HepG2 (cell line): ENCODE data around the gene AKT2. TPM values are rescaled to one million over a fixed set of nuclear protein-coding genes. Genes with fewer than 3 reads are reported as not detected.

Source experiments
- ATAC-seq: fragments of 200-7000 bp; cut with Tn5 transposase; 3 replicates; pipeline ENCODE4 v1.9.1; 2020; ENCODE audit warnings: mild to moderate bottlenecking, moderate library complexity
- BruUV-seq: library from RNA; stranded (reverse); fragments of 400-500 nt; replicated peaks from 2 replicates; lab custom pipeline; 2021; lab: Mats Ljungman, UMichigan
- CTCF ChIA-PET: fragments of 300-600 bp; formaldehyde crosslinking; extraction: SDS; loops from one replicate; lab custom pipeline; 2021; ENCODE audit warnings: low total read pairs, inconsistent platforms, low intra/inter-chr PET ratio; lab: Yijun Ruan, JAX
- POLR2A ChIA-PET: fragments of 350-600 bp; sonication (Branson Sonifier 250); formaldehyde crosslinking; loops from one replicate; lab custom pipeline; 2020; ENCODE audit warnings: antibody characterized with exemption, inconsistent platforms; lab: Yijun Ruan, JAX
- DNase-seq: peaks from one replicate; pipeline ENCODE4 v3.0.0-alpha.2; 2015; ENCODE audit warnings: low spot score
- FAIRE-seq: peaks from 3 replicates; lab custom pipeline; 2011; peaks lifted over from hg19 to GRCh38; lab: Jason Lieb, UNC
- H2AFZ ChIP-seq: one replicate; pipeline ENCODE4 v1.6.1; 2011; ENCODE audit warnings: low read length, inconsistent platforms
- H3K27ac ChIP-seq: fragments of 300-600 bp; 3 replicates; pipeline ENCODE4 v1.8.0; 2011; ENCODE audit warnings: mixed run types, mild to moderate bottlenecking, mixed read lengths, low read length, inconsistent platforms; ENCODE audit not compliant: insufficient read depth; ENCODE audit errors: extremely low read length
- H3K27me3 ChIP-seq, 2 experiments: fragments of 200-600 bp in 1 of 2; 2 replicates in 1 of 2; 3 replicates in 1 of 2; pipeline versions ENCODE4 v1.6.0 to v1.8.0; 2011; ENCODE audit warnings: low read length in 2 of 2, mild to moderate bottlenecking in 2 of 2, moderate library complexity in 2 of 2, inconsistent platforms in 1 of 2; ENCODE audit not compliant: insufficient read depth in 2 of 2, control insufficient read depth in 1 of 2
- H3K36me3 ChIP-seq, 2 experiments: fragments of 200-600 bp in 1 of 2; replicated peaks in 1 of 2; 2 replicates in 1 of 2; 3 replicates in 1 of 2; pipeline versions ENCODE4 v1.5.1 to v1.8.0; 2011; ENCODE audit warnings: low read length in 2 of 2, inconsistent platforms in 1 of 2; ENCODE audit not compliant: insufficient read depth in 2 of 2, control insufficient read depth in 1 of 2
- H3K4me1 ChIP-seq: 2 replicates; pipeline ENCODE4 v1.5.1; 2012; ENCODE audit warnings: low read length, inconsistent platforms; ENCODE audit not compliant: insufficient read depth
- H3K4me2 ChIP-seq: 2 replicates; pipeline ENCODE4 v1.6.0; 2011; ENCODE audit warnings: low read depth, low read length, inconsistent platforms
- H3K4me3 ChIP-seq, 3 experiments: fragments of 200-600 bp in 1 of 3; sonication (generic), shearing (Covaris generic) in 1 of 3; replicated peaks in 1 of 3; 2 replicates each; pipeline ENCODE4 v1.5.1; 2011 to 2016; ENCODE audit warnings: low read length in 3 of 3, inconsistent platforms in 2 of 3, low read depth in 2 of 3, mild to moderate bottlenecking in 2 of 3, control low read depth in 1 of 3, mixed read lengths in 1 of 3; ENCODE audit not compliant: insufficient read depth in 1 of 3
- H3K79me2 ChIP-seq: one replicate; pipeline ENCODE4 v1.6.1; 2011; ENCODE audit warnings: low read length, inconsistent platforms; ENCODE audit not compliant: insufficient read depth
- H3K9ac ChIP-seq: 2 replicates; pipeline ENCODE4 v1.6.0; 2011; ENCODE audit warnings: mild to moderate bottlenecking, low read depth, low read length, inconsistent platforms; ENCODE audit not compliant: insufficient read depth
- H3K9me3 ChIP-seq: 2 replicates; pipeline ENCODE4 v1.5.1; 2012; ENCODE audit warnings: mild to moderate bottlenecking, low read length
- H4K20me1 ChIP-seq: 2 replicates; pipeline ENCODE4 v1.6.0; 2011; ENCODE audit warnings: inconsistent platforms, mild to moderate bottlenecking, low read length, moderate library complexity; ENCODE audit not compliant: insufficient read depth
- ATF7 ChIP-seq, 2 experiments: fragments of 450-650 bp in 1 of 2; sonication (generic) in 1 of 2; formaldehyde crosslinking in 1 of 2; IDR thresholded peaks; 2 replicates each; pipeline versions ENCODE4 v1.4.0 to v1.6.1; 2016 to 2020; ENCODE audit warnings: antibody characterized with exemption in 1 of 2, mild to moderate bottlenecking in 1 of 2, missing genetic modification reagents in 1 of 2
- HCFC1 ChIP-seq: fragments of 150-350 bp; IDR thresholded peaks from 2 replicates; pipeline ENCODE4 v1.6.1; 2014; ENCODE audit warnings: low read depth, low read length
- MXI1 ChIP-seq: IDR thresholded peaks from 3 replicates; pipeline ENCODE4 v1.6.1; 2012; ENCODE audit warnings: low read depth, low read length, inconsistent platforms, borderline replicate concordance
- PBX2 ChIP-seq: IDR thresholded peaks from 2 replicates; pipeline ENCODE4 v1.6.1; 2016; ENCODE audit warnings: control low read depth
- PPARG ChIP-seq: conservative IDR thresholded peaks from 2 replicates; pipeline ENCODE4 v1.6.1; 2016; ENCODE audit warnings: missing biosample characterization, missing genetic modification reagents
- ZBTB3 ChIP-seq: sonication (generic); formaldehyde crosslinking; IDR thresholded peaks from 2 replicates; pipeline ENCODE4 v1.4.0; 2020; ENCODE audit warnings: low read depth, mild to moderate bottlenecking, moderate library complexity, missing genetic modification reagents, borderline replicate concordance
- ZBTB37 ChIP-seq: sonication (generic); formaldehyde crosslinking; IDR thresholded peaks from 2 replicates; pipeline ENCODE4 v1.4.0; 2020; ENCODE audit warnings: mild to moderate bottlenecking, missing genetic modification reagents
- ZNF138 ChIP-seq: sonication (generic); formaldehyde crosslinking; IDR thresholded peaks from 2 replicates; pipeline ENCODE4 v1.5.0; 2020; ENCODE audit warnings: mild to moderate bottlenecking, low read depth, missing genetic modification reagents
- ZSCAN22 ChIP-seq: sonication (generic); formaldehyde crosslinking; IDR thresholded peaks from 2 replicates; pipeline ENCODE4 v1.4.0; 2020; ENCODE audit warnings: mild to moderate bottlenecking, missing genetic modification reagents
- WGBS: methylation state at CpG from one replicate; pipeline ENCODE4 v1.1.6; 2017; ENCODE audit warnings: low lambda C conversion rate; 5-methylcytosine and 5-hydroxymethylcytosine counted together
- in situ Hi-C: cut with HindIII; loops from 2 replicates; pipeline ENCODE4 v1.10.0; 2017; ENCODE audit warnings: low pct_unique_long_range_greater_than_20kb; ENCODE audit not compliant: extremely low pct_ligation_motif_present
- intact Hi-C: fragments of 100-400 bp; cut with micrococcal nuclease; formaldehyde crosslinking; loops from one replicate; pipeline ENCODE4 v1.10.0; 2022; ENCODE audit not compliant: unreplicated experiment
- polyA plus RNA-seq, 8 experiments: library from polyadenylated mRNA; depleted of rRNA in 3 of 8; stranded (reverse) in 7 of 8; unstranded in 1 of 8; fragments of >200 nt; fragmentation: Illumina TruSeq in 4 of 8; extraction: Trizol in 4 of 8; gene quantifications; 2 replicates each; pipeline versions ENCODE4 v1.2.1 to v1.2.3, GENCODE V29; 2011 to 2016; ENCODE audit warnings: low read depth in 4 of 8, missing spikeins in 1 of 8, mixed read lengths in 1 of 8; ENCODE audit not compliant: insufficient read depth in 1 of 8
- total RNA-seq, 5 experiments: library from RNA; depleted of rRNA; stranded (reverse); fragments of >200 nt; fragmentation: Illumina TruSeq; extraction: Trizol; gene quantifications; 2 replicates each; pipeline ENCODE4 v1.2.3, GENCODE V29; 2016; ENCODE audit warnings: low read depth in 1 of 5
- TF ChIP-seq, protein P1 (sequence below): sonication (generic); formaldehyde crosslinking; IDR thresholded peaks from 2 replicates; pipeline ENCODE4 v1.9.0; 2021; ENCODE audit warnings: missing genetic modification reagents, borderline replicate concordance

The AKT2 gene
- total and polyA plus RNA-seq, 2 of the 13 experiments (the other 11 are each of a cell fraction or from before 2014, with no cell fraction given) = 82.1 to 173 TPM

DNA sequence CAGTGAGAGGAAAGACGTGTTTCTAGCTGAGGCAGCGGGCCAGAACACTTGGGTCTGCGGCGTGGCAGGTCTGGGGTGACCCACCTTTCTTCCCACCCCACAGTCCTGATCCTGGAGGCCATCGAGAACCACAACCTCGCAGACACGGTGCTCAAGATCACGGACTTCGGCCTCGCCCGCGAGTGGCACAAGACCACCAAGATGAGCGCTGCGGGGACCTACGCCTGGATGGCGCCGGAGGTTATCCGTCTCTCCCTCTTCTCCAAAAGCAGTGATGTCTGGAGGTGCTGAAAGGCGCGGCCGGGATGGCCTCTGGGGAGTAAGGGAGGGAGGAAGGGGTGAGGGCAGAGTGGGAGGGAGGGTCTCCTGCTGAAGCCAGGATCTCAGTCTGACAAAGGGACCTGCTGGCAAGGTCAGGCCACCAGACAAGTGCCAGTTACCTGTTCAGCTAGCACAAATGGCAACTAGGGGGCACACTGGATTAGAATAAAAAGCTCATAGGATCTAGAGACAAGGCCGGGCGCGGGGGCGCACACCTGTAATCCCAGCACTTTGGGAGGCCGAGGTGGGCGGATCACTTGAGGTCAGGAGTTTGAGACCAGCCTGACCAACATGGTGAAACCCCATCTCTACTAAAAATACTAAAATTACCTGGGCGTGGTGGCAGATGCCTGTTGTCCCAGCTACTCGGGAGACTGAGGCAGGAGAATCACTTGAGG is 86.7 kb downstream of the AKT2 start:
- CTCF ChIA-PET = no interaction called here

GRCh38 chr19:40193587-40193849 is 91.6 kb downstream of the AKT2 start:
- CTCF ChIA-PET = no interaction called here
- TF ChIP-seq, protein P1, sequence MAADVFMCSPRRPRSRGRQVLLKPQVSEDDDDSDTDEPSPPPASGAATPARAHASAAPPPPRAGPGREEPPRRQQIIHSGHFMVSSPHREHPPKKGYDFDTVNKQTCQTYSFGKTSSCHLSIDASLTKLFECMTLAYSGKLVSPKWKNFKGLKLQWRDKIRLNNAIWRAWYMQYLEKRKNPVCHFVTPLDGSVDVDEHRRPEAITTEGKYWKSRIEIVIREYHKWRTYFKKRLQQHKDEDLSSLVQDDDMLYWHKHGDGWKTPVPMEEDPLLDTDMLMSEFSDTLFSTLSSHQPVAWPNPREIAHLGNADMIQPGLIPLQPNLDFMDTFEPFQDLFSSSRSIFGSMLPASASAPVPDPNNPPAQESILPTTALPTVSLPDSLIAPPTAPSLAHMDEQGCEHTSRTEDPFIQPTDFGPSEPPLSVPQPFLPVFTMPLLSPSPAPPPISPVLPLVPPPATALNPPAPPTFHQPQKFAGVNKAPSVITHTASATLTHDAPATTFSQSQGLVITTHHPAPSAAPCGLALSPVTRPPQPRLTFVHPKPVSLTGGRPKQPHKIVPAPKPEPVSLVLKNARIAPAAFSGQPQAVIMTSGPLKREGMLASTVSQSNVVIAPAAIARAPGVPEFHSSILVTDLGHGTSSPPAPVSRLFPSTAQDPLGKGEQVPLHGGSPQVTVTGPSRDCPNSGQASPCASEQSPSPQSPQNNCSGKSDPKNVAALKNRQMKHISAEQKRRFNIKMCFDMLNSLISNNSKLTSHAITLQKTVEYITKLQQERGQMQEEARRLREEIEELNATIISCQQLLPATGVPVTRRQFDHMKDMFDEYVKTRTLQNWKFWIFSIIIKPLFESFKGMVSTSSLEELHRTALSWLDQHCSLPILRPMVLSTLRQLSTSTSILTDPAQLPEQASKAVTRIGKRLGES = no peak
- TF ChIP-seq MXI1 (no peak), ZSCAN22 (CRISPR knock-in tag) (no peak), PPARG (CRISPR knock-in tag) (no peak), ATF7 (IDR thresholded peaks at IDR 0.05) (no peak), ATF7 (CRISPR knock-in tag; IDR thresholded peaks at IDR 0.05) (no peak), ZBTB3 (CRISPR knock-in tag) (no peak), PBX2 (no peak)

More for the DNA sequence above, 86.7 kb downstream of the AKT2 start:
- Histone ChIP-seq H3K9me3 (no peaks in the 10 kb centered on the region), H3K79me2 (no peaks in the 10 kb centered on the region), H3K27ac (no peak overlapping the region), H4K20me1 (no peaks in the 10 kb centered on the region), H3K36me3 (no peaks in the 10 kb centered on the region; a peak in 1 of 5 replicates), H3K27me3 (no peaks in the 10 kb centered on the region), H2AFZ (no peak overlapping the region), H3K9ac (no peak overlapping the region), H3K4me2 (no peak overlapping the region), H3K4me1 (no peaks in the 10 kb centered on the region), H3K4me3 (no peak overlapping the region)
- DNase-seq = no peak
- intact Hi-C loops (no loop called here), in situ Hi-C loops (no loop called here)
- no peak for FAIRE-seq
- no peak for ATAC-seq
- WGBS = 97% methylated on average over 28 of the region's 29 CpGs
- TF ChIP-seq HCFC1 = no peak
- TF ChIP-seq ZBTB37 (CRISPR knock-in tag) = no peak
- no peak for TF ChIP-seq ZNF138
- no TSS peak for BruUV-seq
- POLR2A ChIA-PET = no interaction called here

More at GRCh38 chr19:40193587-40193849, 91.6 kb downstream of the AKT2 start:
- Histone ChIP-seq H3K79me2 (no peaks in the 10 kb centered on the region), H3K4me2 (no peak overlapping the region), H3K27ac (no peak overlapping the region), H3K4me1 (peaks cover 19% of the 10 kb centered on the region), H3K36me3 (no peaks in the 10 kb centered on the region), H3K27me3 (no peaks in the 10 kb centered on the region; a peak in 1 of 5 replicates), H3K9ac (no peak overlapping the region), H3K9me3 (no peaks in the 10 kb centered on the region), H3K4me3 (no peak overlapping the region), H4K20me1 (no peaks in the 10 kb centered on the region), H2AFZ (no peak overlapping the region)
- 94% methylated on average over 3 of the region's 3 CpGs for WGBS
- in situ Hi-C loops (no loop called here), intact Hi-C loops (no loop called here)
- no peak for ATAC-seq
- POLR2A ChIA-PET = no interaction called here
- DNase-seq = no peak
- no TSS peak for BruUV-seq
- no peak for FAIRE-seq
